Endodermal cell (in vitro differentiated cells): ENCODE data around the gene FOXP4. TPM values are rescaled to one million over a fixed set of nuclear protein-coding genes. Genes with fewer than 3 reads are reported as not detected.

ENCODE experiments used
- DNase-seq: peaks from one replicate; pipeline ENCODE4 v3.0.0-alpha.2; 2017
- H3K27ac ChIP-seq: 2 replicates; pipeline ENCODE4 v1.5.1; 2013; ENCODE audit warnings: mild to moderate bottlenecking, low read depth, low read length, moderate library complexity
- H3K27me3 ChIP-seq: 2 replicates; pipeline ENCODE4 v1.6.1; 2013; ENCODE audit warnings: mild to moderate bottlenecking, low read length, moderate library complexity; ENCODE audit not compliant: insufficient read depth, control insufficient read depth, poor library complexity, severe bottlenecking
- H3K36me3 ChIP-seq: 2 replicates; pipeline ENCODE4 v1.7.0; 2013; ENCODE audit warnings: mild to moderate bottlenecking, low read length, moderate library complexity; ENCODE audit not compliant: control insufficient read depth, insufficient read depth
- H3K4me1 ChIP-seq: one replicate; pipeline ENCODE4 v1.7.0; 2013; ENCODE audit warnings: low read length; ENCODE audit not compliant: control insufficient read depth, insufficient read depth
- H3K4me3 ChIP-seq: 2 replicates; pipeline ENCODE4 v1.5.1; 2013; ENCODE audit warnings: mild to moderate bottlenecking, low read length, moderate library complexity
- H3K9ac ChIP-seq: 2 replicates; pipeline ENCODE4 v1.6.1; 2013; ENCODE audit warnings: mild to moderate bottlenecking, low read length, moderate library complexity; ENCODE audit not compliant: poor library complexity, severe bottlenecking; ENCODE audit errors: extremely low read depth
- H3K9me3 ChIP-seq: 2 replicates; pipeline ENCODE4 v1.6.1; 2013; ENCODE audit warnings: mild to moderate bottlenecking, low read length, moderate library complexity; ENCODE audit not compliant: control insufficient read depth
- H3K27ac Mint-ChIP-seq: 2 replicates; pipeline ENCODE4 v1.8.0; 2020; ENCODE audit warnings: mixed read lengths
- H3K27me3 Mint-ChIP-seq: 2 replicates; pipeline ENCODE4 v1.8.0; 2021; ENCODE audit warnings: mild to moderate bottlenecking, mixed read lengths; ENCODE audit not compliant: insufficient read depth
- H3K36me3 Mint-ChIP-seq: 2 replicates; pipeline ENCODE4 v1.8.0; 2020; ENCODE audit warnings: low read depth, mixed read lengths
- H3K4me1 Mint-ChIP-seq: 2 replicates; pipeline ENCODE4 v1.8.0; 2020; ENCODE audit warnings: mixed read lengths
- H3K4me3 Mint-ChIP-seq: 2 replicates; pipeline ENCODE4 v1.8.0; 2020; ENCODE audit warnings: mild to moderate bottlenecking, moderate library complexity, mixed read lengths
- H3K9me3 Mint-ChIP-seq: 2 replicates; pipeline ENCODE4 v1.8.0; 2020; ENCODE audit warnings: mild to moderate bottlenecking, mixed read lengths
- CTCF ChIP-seq: fragments of 200-600 bp; sonication (generic); conservative IDR thresholded peaks from 2 replicates; pipeline ENCODE4 v1.5.0; 2021; ENCODE audit warnings: antibody characterized with exemption, mild to moderate bottlenecking
- WGBS, 2 experiments: methylation state at CpG; one replicate each; pipeline versions ENCODE4 v1.1.5 to v1.1.7; 2013; ENCODE audit warnings: missing lambda C conversion rate in 2 of 2, mixed read lengths in 1 of 2; ENCODE audit not compliant: insufficient coverage in 1 of 2, insufficient read length in 1 of 2; 5-methylcytosine and 5-hydroxymethylcytosine counted together
- total RNA-seq, 2 donors: library from RNA; stranded (reverse); fragmentation: NEBNext Ultra II Directional in 1 of 2; extraction: Animal tissue kit (Norgen Biotek cat#: 25700) in 1 of 2; gene quantifications; 2 replicates in 1 of 2; 3 replicates in 1 of 2; pipeline ENCODE4 v1.2.1, GENCODE V29; 2021

FOXP4 gene
- total RNA-seq, 2 donors from 2014 or later: 44.4 to 47.7 TPM

GRCh38 chr6:41600499-41601247, 54.5 kb downstream of the FOXP4 start:
- DNase-seq: no peak
- no peaks in the 10 kb centered on the region for H3K9me3 Mint-ChIP-seq
- no peak overlapping the region for H3K9ac ChIP-seq
- peaks cover 4% of the 10 kb centered on the region for H3K4me1 ChIP-seq
- no peak overlapping the region for H3K4me3 Mint-ChIP-seq
- H3K36me3 ChIP-seq: peaks cover 13% of the 10 kb centered on the region
- H3K27ac ChIP-seq: no peak overlapping the region
- peaks cover 8% of the 10 kb centered on the region for H3K4me1 Mint-ChIP-seq
- H3K27me3 ChIP-seq: no peaks in the 10 kb centered on the region
- H3K4me3 ChIP-seq: no peak overlapping the region
- H3K36me3 Mint-ChIP-seq: peaks cover 18% of the 10 kb centered on the region
- TF ChIP-seq CTCF: no peak
- no peaks in the 10 kb centered on the region for H3K27me3 Mint-ChIP-seq
- peak overlapping the region; percentile 35 for H3K27ac Mint-ChIP-seq
- H3K9me3 ChIP-seq: no peaks in the 10 kb centered on the region
- 85 to 88% methylated on average over 11 to 22 of the region's 22 CpGs for WGBS, 2 experiments

- no peak overlapping the region for H3K4me3 Mint-ChIP-seq
- peaks cover 7% of the 10 kb centered on the region for H3K36me3 ChIP-seq
- TF ChIP-seq CTCF: no peak
- no peak overlapping the region for H3K27ac Mint-ChIP-seq
- DNase-seq: no peak
- peaks cover 4% of the 10 kb centered on the region for H3K4me1 ChIP-seq
- 86 to 91% methylated on average over 3 to 6 of the region's 6 CpGs for WGBS, 2 experiments
- peaks cover 16% of the 10 kb centered on the region for H3K36me3 Mint-ChIP-seq
- H3K27me3 ChIP-seq: no peaks in the 10 kb centered on the region
- peaks cover 8% of the 10 kb centered on the region for H3K4me1 Mint-ChIP-seq
- no peak overlapping the region for H3K27ac ChIP-seq
- H3K9me3 Mint-ChIP-seq: no peaks in the 10 kb centered on the region
- H3K9me3 ChIP-seq: no peaks in the 10 kb centered on the region
- H3K27me3 Mint-ChIP-seq: no peaks in the 10 kb centered on the region
- H3K4me3 ChIP-seq: no peak overlapping the region
- H3K9ac ChIP-seq: no peak overlapping the region
These were observed 55.0 kb downstream of the FOXP4 start for GRCh38 chr6:41601248-41601549.

- no peak overlapping the region for H3K27ac ChIP-seq
- H3K4me3 ChIP-seq: no peak overlapping the region
- H3K36me3 ChIP-seq: no peaks in the 10 kb centered on the region
- Mint-ChIP-seq H3K27me3 (no peaks in the 10 kb centered on the region), H3K36me3 (peaks cover 9% of the 10 kb centered on the region), H3K4me3 (peak overlapping the region; percentile 50), H3K27ac (no peak overlapping the region), H3K4me1 (peaks cover 8% of the 10 kb centered on the region), H3K9me3 (no peaks in the 10 kb centered on the region)
- H3K9me3 ChIP-seq: no peaks in the 10 kb centered on the region
- H3K9ac ChIP-seq: no peak overlapping the region
- no peak for TF ChIP-seq CTCF
- WGBS, 2 experiments: 70 to 71% methylated on average over 1 to 4 of the region's 4 CpGs
- H3K4me1 ChIP-seq: peaks cover 4% of the 10 kb centered on the region
- no peak for DNase-seq
- H3K27me3 ChIP-seq: no peaks in the 10 kb centered on the region
These were observed 56.2 kb downstream of the FOXP4 start for GRCh38 chr6:41602422-41602743.
